Gastroesophageal sphincter (tissue), 4 donors: Measurements from ENCODE around the gene PTPRN2. TPM values are rescaled to one million over a fixed set of nuclear protein-coding genes. Genes with fewer than 3 reads are reported as not detected.

ENCODE experiments used
- ATAC-seq: fragments of 150-250 bp; one replicate; pipeline ENCODE4 v1.9.1; 2016; ENCODE audit warnings: mild to moderate bottlenecking, moderate library complexity
- H3K27ac ChIP-seq, 4 donors: fragments of 200-600 bp; sonication (generic) in 3 of 4; 1 replicate in 3 of 4; 2 replicates in 1 of 4; pipeline ENCODE4 v1.5.1; 2016 to 2019
- H3K27me3 ChIP-seq: fragments of 200-600 bp; sonication (generic); one replicate; pipeline ENCODE4 v1.5.1; 2019
- H3K36me3 ChIP-seq, 2 donors: fragments of 200-600 bp; sonication (generic); one replicate each; pipeline ENCODE4 v1.5.1; 2019; ENCODE audit warnings: control low read depth in 1 of 2
- H3K4me1 ChIP-seq, 3 donors: fragments of 200-600 bp; sonication (generic); 1 replicate in 2 of 3; 2 replicates in 1 of 3; pipeline ENCODE4 v1.5.1; 2016 to 2019; ENCODE audit warnings: control low read depth in 2 of 3
- H3K4me3 ChIP-seq, 2 donors: fragments of 200-600 bp; sonication (generic); one replicate each; pipeline ENCODE4 v1.5.1; 2019; ENCODE audit warnings: mild to moderate bottlenecking in 1 of 2, moderate library complexity in 1 of 2
- H3K9me3 ChIP-seq, 3 donors: fragments of 200-600 bp; sonication (generic); one replicate each; pipeline ENCODE4 v1.5.1; 2017 to 2019; ENCODE audit warnings: control low read depth in 2 of 3
- EP300 ChIP-seq: sonication (generic); formaldehyde crosslinking; IDR thresholded peaks from one replicate; pipeline ENCODE4 v1.6.1; 2017; ENCODE audit warnings: antibody characterized with exemption, mild to moderate bottlenecking
- POLR2A ChIP-seq, 2 donors: fragments of 450-650 bp; IDR thresholded peaks; one replicate each; pipeline ENCODE4 v1.6.1; 2017; ENCODE audit warnings: antibody characterized with exemption in 2 of 2, mild to moderate bottlenecking in 2 of 2, moderate library complexity in 1 of 2
- POLR2AphosphoS5 ChIP-seq: sonication (generic); formaldehyde crosslinking; IDR thresholded peaks from one replicate; pipeline ENCODE4 v1.6.1; 2017; ENCODE audit warnings: antibody characterized with exemption
- WGBS, 2 donors: methylation state at CpG; one replicate each; pipeline ENCODE4 v1.1.5; 2018; ENCODE audit warnings: low coverage in 1 of 2; 5-methylcytosine and 5-hydroxymethylcytosine counted together
- total RNA-seq, 4 donors: library from RNA; depleted of rRNA; stranded (reverse); fragments of >200 nt; gene quantifications; one replicate each; pipeline ENCODE4 v1.1.0, GENCODE V29; 2016
- TF ChIP-seq, protein P1 (sequence below), 4 experiments: fragments of 200-600 bp in 2 of 4; fragments of 450-650 bp in 2 of 4; sonication (generic) in 1 of 4; IDR thresholded peaks; one replicate each; pipeline ENCODE4 v1.5.1; 2017 to 2019; ENCODE audit warnings: antibody characterized with exemption in 4 of 4, mild to moderate bottlenecking in 2 of 4, moderate library complexity in 2 of 4

The PTPRN2 gene
- total RNA-seq, 4 donors from 2014 or later = 1.7 to 4.7 (median 3.3) TPM

DNA sequence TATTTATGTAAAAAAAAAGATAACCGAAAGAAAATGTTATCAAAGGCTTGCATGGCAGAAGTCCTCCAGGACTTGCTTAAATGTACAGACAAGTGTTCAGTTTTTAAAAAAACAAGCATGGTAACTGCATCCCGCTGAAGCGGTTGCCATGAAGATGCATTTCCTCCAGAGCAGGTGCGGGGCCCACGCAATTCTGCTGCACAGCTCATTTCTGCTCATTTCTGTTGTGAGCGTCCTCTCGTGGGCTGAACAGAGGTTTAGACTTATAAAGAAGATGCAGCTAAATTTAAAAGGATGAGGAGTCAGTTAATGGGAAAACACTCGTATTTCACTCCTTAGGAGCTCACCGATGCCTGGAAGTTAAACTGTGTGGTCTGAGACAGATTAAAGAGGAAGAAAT lies 1003.2 kb downstream of the PTPRN2 start:
- H3K9me3 ChIP-seq = peaks cover 0 to 9% (median 0%) of the 10 kb centered on the region in 3 donors
- TF ChIP-seq POLR2AphosphoS5 (no peak), POLR2A (IDR thresholded peaks at IDR 0.05) (no peak), EP300 (no peak)
- TF ChIP-seq, protein P1, sequence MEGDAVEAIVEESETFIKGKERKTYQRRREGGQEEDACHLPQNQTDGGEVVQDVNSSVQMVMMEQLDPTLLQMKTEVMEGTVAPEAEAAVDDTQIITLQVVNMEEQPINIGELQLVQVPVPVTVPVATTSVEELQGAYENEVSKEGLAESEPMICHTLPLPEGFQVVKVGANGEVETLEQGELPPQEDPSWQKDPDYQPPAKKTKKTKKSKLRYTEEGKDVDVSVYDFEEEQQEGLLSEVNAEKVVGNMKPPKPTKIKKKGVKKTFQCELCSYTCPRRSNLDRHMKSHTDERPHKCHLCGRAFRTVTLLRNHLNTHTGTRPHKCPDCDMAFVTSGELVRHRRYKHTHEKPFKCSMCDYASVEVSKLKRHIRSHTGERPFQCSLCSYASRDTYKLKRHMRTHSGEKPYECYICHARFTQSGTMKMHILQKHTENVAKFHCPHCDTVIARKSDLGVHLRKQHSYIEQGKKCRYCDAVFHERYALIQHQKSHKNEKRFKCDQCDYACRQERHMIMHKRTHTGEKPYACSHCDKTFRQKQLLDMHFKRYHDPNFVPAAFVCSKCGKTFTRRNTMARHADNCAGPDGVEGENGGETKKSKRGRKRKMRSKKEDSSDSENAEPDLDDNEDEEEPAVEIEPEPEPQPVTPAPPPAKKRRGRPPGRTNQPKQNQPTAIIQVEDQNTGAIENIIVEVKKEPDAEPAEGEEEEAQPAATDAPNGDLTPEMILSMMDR (IDR thresholded peaks at IDR 0.05) = no peak
- no peaks in the 10 kb centered on the region for H3K36me3 ChIP-seq
- WGBS, 2 donors = 49 to 75% methylated on average over 4 to 9 of the region's 9 CpGs
- H3K4me1 ChIP-seq = no peaks in the 10 kb centered on the region
- H3K27ac ChIP-seq = no peak overlapping the region
- no peak overlapping the region for H3K4me3 ChIP-seq
- no peak for ATAC-seq
- peaks cover 71% of the 10 kb centered on the region for H3K27me3 ChIP-seq

GRCh38 chr7:157581740-157582139 lies 1005.9 kb downstream of the PTPRN2 start:
- no peak for ATAC-seq

DNA sequence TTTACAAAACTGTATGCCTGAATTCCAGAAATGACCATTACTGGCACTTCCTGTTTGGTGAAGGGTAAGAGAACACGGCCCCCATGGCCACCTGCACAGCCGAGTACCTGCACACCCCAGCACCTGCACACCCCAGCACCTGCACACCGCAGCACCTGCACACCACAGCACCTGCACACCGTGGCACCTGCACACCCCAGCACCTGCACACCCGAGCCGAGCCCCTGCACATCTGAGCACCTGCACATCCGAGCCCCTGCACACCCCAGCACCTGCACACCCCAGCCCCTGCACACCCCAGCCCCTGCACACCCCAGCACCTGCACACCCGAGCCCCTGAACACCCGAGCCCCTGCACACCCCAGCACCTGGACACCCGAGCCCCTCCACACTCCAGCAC lies 1007.3 kb downstream of the PTPRN2 start:
- no peak overlapping the region for H3K4me3 ChIP-seq
- TF ChIP-seq, protein P1 (IDR thresholded peaks at IDR 0.05) = no peak
- TF ChIP-seq POLR2AphosphoS5 (no peak), EP300 (no peak), POLR2A (IDR thresholded peaks at IDR 0.05) (no peak)

More at GRCh38 chr7:157581740-157582139, 1005.9 kb downstream of the PTPRN2 start:
- H3K36me3 ChIP-seq = no peaks in the 10 kb centered on the region
- WGBS, 2 donors = 52% methylated on average over 3 of the region's 15 CpGs; no CpG with 5 or more reads in 1 of the 2 donors
- peaks cover 62% of the 10 kb centered on the region for H3K27me3 ChIP-seq
- no peak overlapping the region for H3K4me3 ChIP-seq
- H3K27ac ChIP-seq = no peak overlapping the region
- TF ChIP-seq EP300 (no peak), POLR2A (IDR thresholded peaks at IDR 0.05) (no peak), POLR2AphosphoS5 (no peak)
- TF ChIP-seq, protein P1 (IDR thresholded peaks at IDR 0.05) = no peak
- no peaks in the 10 kb centered on the region for H3K4me1 ChIP-seq
- peaks cover 0 to 9% (median 0%) of the 10 kb centered on the region in 3 donors for H3K9me3 ChIP-seq

GRCh38 chr7:157579425-157579824 lies 1008.2 kb downstream of the PTPRN2 start:
- H3K4me1 ChIP-seq = no peaks in the 10 kb centered on the region
- H3K4me3 ChIP-seq = no peak overlapping the region
- H3K9me3 ChIP-seq = no peaks in the 10 kb centered on the region
- no peak overlapping the region for H3K27ac ChIP-seq
- ATAC-seq = no peak
- peaks cover 57% of the 10 kb centered on the region for H3K27me3 ChIP-seq
- TF ChIP-seq, protein P1 (IDR thresholded peaks at IDR 0.05) = no peak
- 74 to 78% methylated on average over 14 to 16 of the region's 16 CpGs for WGBS, 2 donors
- no peaks in the 10 kb centered on the region for H3K36me3 ChIP-seq

More for the DNA sequence above, 1007.3 kb downstream of the PTPRN2 start:
- no peak overlapping the region for H3K27ac ChIP-seq
- no peaks in the 10 kb centered on the region for H3K36me3 ChIP-seq
- no peaks in the 10 kb centered on the region for H3K4me1 ChIP-seq
- no peak for ATAC-seq
- peaks cover 58% of the 10 kb centered on the region for H3K27me3 ChIP-seq
- H3K9me3 ChIP-seq = peaks cover 0 to 4% (median 0%) of the 10 kb centered on the region in 3 donors
- WGBS, 2 donors = 0% methylated on average over 1 of the region's 10 CpGs; no CpG with 5 or more reads in 1 of the 2 donors

GRCh38 chr7:157577796-157578339 lies 1009.8 kb downstream of the PTPRN2 start:
- no peak for ATAC-seq
- no peak overlapping the region for H3K27ac ChIP-seq
- WGBS, 2 donors = 89 to 90% methylated on average over 6 to 17 of the region's 31 CpGs
- no peaks in the 10 kb centered on the region for H3K36me3 ChIP-seq
- H3K27me3 ChIP-seq = peaks cover 59% of the 10 kb centered on the region
- H3K4me3 ChIP-seq = no peak overlapping the region
- TF ChIP-seq POLR2AphosphoS5 = no peak
- no peak for TF ChIP-seq EP300
- TF ChIP-seq POLR2A (IDR thresholded peaks at IDR 0.05) = no peak
- TF ChIP-seq, protein P1 (IDR thresholded peaks at IDR 0.05) = no peak
- no peaks in the 10 kb centered on the region for H3K4me1 ChIP-seq
- H3K9me3 ChIP-seq = no peaks in the 10 kb centered on the region
